Measurements from ENCODE around the gene KCNN2.
A peak's percentile ranks its signal among the peaks of the same experiment; 100 is the strongest.

The KCNN2 gene

GRCh38 chr5:114361724-114362196 is at the start of gene KCNN2:
KCNN2 (plus strand) TSS chr5:114362070; CDS start chr5:114362140, 70 bp downstream.
- TF ChIP-seq CTCF (IDR thresholded peaks at IDR 0.05; ENCODE audit: low read length, missing control alignments), result no peak
- peak; percentile 47 for DNase-seq (ENCODE audit: low read depth)
- H3K4me3 ChIP-seq (replicated peaks; ENCODE audit: low read depth, low read length), result peak within 1 kb of the TSS; percentile 38

GRCh38 chr5:114312658-114313057 is 49.2 kb upstream of the KCNN2 start:
- no peak overlapping the region for H3K4me3 ChIP-seq (replicated peaks; ENCODE audit: low read depth, low read length)
- no peak for DNase-seq (ENCODE audit: low read depth)
- no peak for TF ChIP-seq CTCF (IDR thresholded peaks at IDR 0.05; ENCODE audit: low read length, missing control alignments)

DNA sequence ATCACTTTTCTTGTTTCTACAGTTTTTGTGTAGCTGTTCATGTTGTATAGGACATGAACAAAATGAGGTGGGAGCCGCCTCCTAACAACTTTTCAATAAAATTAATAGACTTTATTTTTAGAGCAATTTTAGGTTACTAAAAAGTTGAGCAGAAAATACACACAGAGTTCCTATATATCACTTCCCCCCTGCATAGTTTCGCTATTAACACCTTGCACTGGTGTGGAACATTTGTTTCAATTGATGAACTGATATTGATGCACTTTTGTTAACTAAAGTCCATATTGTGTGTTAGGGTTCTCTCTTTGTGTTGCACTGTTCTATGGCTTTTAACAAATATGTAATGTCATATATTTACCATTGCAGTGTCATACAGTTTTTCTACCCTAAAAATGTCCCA is 47.8 kb upstream of the KCNN2 start:
- H3K4me3 ChIP-seq (replicated peaks; ENCODE audit: low read depth, low read length), result no peak overlapping the region
- TF ChIP-seq CTCF (IDR thresholded peaks at IDR 0.05; ENCODE audit: low read length, missing control alignments), result no peak
- DNase-seq (ENCODE audit: low read depth), result no peak

DNA sequence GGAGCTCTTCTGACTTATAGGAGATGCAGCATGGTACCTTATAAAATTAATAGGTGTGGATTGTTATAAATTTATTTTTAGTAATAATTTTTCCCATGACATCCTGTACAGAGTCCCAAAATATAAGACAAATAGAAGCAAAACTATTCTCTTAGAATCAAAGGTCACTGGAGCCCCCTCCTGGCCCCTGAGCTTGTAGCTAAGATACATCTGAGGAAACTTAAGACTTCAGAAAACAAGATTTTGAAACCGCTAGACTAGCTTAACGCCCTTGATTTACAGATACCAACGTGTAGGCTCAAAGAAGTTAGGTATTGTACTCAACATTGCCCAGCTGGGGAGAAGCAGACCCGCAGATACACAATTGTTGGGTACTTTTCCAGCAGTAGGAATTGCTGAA is 45.7 kb upstream of the KCNN2 start:
- no peak for DNase-seq (ENCODE audit: low read depth)
- H3K4me3 ChIP-seq (replicated peaks; ENCODE audit: low read depth, low read length), result no peak overlapping the region
- no peak for TF ChIP-seq CTCF (IDR thresholded peaks at IDR 0.05; ENCODE audit: low read length, missing control alignments)

- no peak for DNase-seq (ENCODE audit: low read depth)
- no peak for TF ChIP-seq CTCF (IDR thresholded peaks at IDR 0.05; ENCODE audit: low read length, missing control alignments)
- no peak overlapping the region for H3K4me3 ChIP-seq (replicated peaks; ENCODE audit: low read depth, low read length)
These were observed 44.1 kb upstream of the KCNN2 start for GRCh38 chr5:114317751-114318150.

- DNase-seq (ENCODE audit: low read depth), result no peak
- TF ChIP-seq CTCF (IDR thresholded peaks at IDR 0.05; ENCODE audit: low read length, missing control alignments), result no peak
- no peak overlapping the region for H3K4me3 ChIP-seq (replicated peaks; ENCODE audit: low read depth, low read length)
These were observed 42.6 kb upstream of the KCNN2 start for GRCh38 chr5:114319236-114319635.

DNA sequence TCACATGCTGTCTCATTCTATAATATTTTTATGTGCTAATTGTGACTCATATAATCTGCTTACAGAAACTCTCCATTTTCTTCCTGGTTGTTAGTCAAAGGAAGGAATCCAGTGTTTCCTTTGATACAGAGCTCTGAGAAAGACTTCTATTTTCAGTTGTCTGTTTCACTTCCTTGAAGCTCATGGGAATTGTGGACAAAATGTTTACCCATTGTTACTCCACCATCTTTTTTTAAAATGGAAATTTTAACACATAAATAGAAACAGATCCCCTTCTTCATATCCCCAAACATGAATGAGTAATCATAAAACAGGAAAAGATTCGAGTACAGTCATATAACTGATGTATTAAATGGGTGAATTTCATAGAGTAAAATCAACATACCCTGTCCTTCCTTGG is 42.0 kb upstream of the KCNN2 start:
- TF ChIP-seq CTCF (IDR thresholded peaks at IDR 0.05; ENCODE audit: low read length, missing control alignments), result no peak
- DNase-seq (ENCODE audit: low read depth), result peak; percentile 18
- no peak overlapping the region for H3K4me3 ChIP-seq (replicated peaks; ENCODE audit: low read depth, low read length)
